H9 (cell line): ENCODE results near the gene ENHO. TPM values are rescaled to one million over a fixed set of nuclear protein-coding genes. Genes with fewer than 3 reads are reported as not detected.
A peak's percentile ranks its signal among the peaks of the same experiment; 100 is the strongest.
"Not testable (repeated sequence)": the region's sequence is repeated elsewhere in the genome, so short reads cannot be mapped to it uniquely, and the experiment has no call there.

Experiments used
- DNase-seq: peaks from one replicate; pipeline ENCODE4 v3.0.0-alpha.2; 2017
- H2AFZ ChIP-seq: one replicate; pipeline ENCODE4 v1.6.1; 2013; ENCODE audit warnings: mild to moderate bottlenecking, low read length, control low read depth, moderate library complexity
- H2AK5ac ChIP-seq: 2 replicates; pipeline ENCODE4 v1.6.1; 2013; ENCODE audit warnings: low read length, control low read depth, mixed read lengths; ENCODE audit not compliant: insufficient read length
- H2BK120ac ChIP-seq: one replicate; pipeline ENCODE4 v1.6.1; 2013; ENCODE audit warnings: low read depth, mild to moderate bottlenecking, low read length, control low read depth, inconsistent platforms; ENCODE audit not compliant: poor library complexity, severe bottlenecking
- H2BK12ac ChIP-seq: 2 replicates; pipeline ENCODE4 v1.6.1; 2013; ENCODE audit warnings: low read length, control low read depth, mixed read lengths, low read depth; ENCODE audit not compliant: insufficient read length
- H2BK15ac ChIP-seq: 2 replicates; pipeline ENCODE4 v1.6.1; 2013; ENCODE audit warnings: low read depth, low read length, control low read depth
- H2BK20ac ChIP-seq: one replicate; pipeline ENCODE4 v1.6.1; 2013; ENCODE audit warnings: low read depth, mild to moderate bottlenecking, low read length, control low read depth, inconsistent platforms; ENCODE audit not compliant: poor library complexity, severe bottlenecking
- H2BK5ac ChIP-seq: 2 replicates; pipeline ENCODE4 v1.6.1; 2013; ENCODE audit warnings: low read length, control low read depth, mixed read lengths; ENCODE audit not compliant: insufficient read length
- H3K14ac ChIP-seq: 2 replicates; pipeline ENCODE4 v1.6.1; 2013; ENCODE audit warnings: low read length, control low read depth; ENCODE audit not compliant: insufficient read depth
- H3K18ac ChIP-seq: 2 replicates; pipeline ENCODE4 v1.6.1; 2013; ENCODE audit warnings: low read depth, mild to moderate bottlenecking, mixed read lengths, low read length, control low read depth; ENCODE audit not compliant: insufficient read length
- H3K23ac ChIP-seq: 2 replicates; pipeline ENCODE4 v1.6.1; 2013; ENCODE audit warnings: low read length, control low read depth, mixed read lengths, low read depth; ENCODE audit not compliant: insufficient read length
- H3K23me2 ChIP-seq: 2 replicates; pipeline ENCODE4 v1.6.1; 2013; ENCODE audit warnings: low read depth, mild to moderate bottlenecking, mixed read lengths, low read length, control low read depth; ENCODE audit not compliant: insufficient read length, poor library complexity, severe bottlenecking
- H3K27ac ChIP-seq: 2 replicates; pipeline ENCODE4 v1.5.1; 2013; ENCODE audit warnings: low read length, control low read depth, mixed read lengths, low read depth; ENCODE audit not compliant: insufficient read length
- H3K27me3 ChIP-seq: 2 replicates; pipeline ENCODE4 v1.6.1; 2013; ENCODE audit warnings: low read length, control low read depth, inconsistent platforms; ENCODE audit not compliant: insufficient read depth
- H3K4ac ChIP-seq: 2 replicates; pipeline ENCODE4 v1.6.1; 2013; ENCODE audit warnings: low read depth, mild to moderate bottlenecking, control low read depth, inconsistent platforms, low read length, moderate library complexity
- H3K4me1 ChIP-seq: 2 replicates; pipeline ENCODE4 v1.6.1; 2013; ENCODE audit warnings: low read length, control low read depth, inconsistent platforms; ENCODE audit not compliant: insufficient read depth
- H3K4me2 ChIP-seq: 2 replicates; pipeline ENCODE4 v1.6.1; 2013; ENCODE audit warnings: low read length, control low read depth, mixed read lengths; ENCODE audit not compliant: insufficient read length, insufficient read depth
- H3K56ac ChIP-seq: 2 replicates; pipeline ENCODE4 v1.6.1; 2013; ENCODE audit warnings: low read depth, mild to moderate bottlenecking, mixed read lengths, low read length, control low read depth; ENCODE audit not compliant: insufficient read length
- H3K79me1 ChIP-seq: 2 replicates; pipeline ENCODE4 v1.6.1; 2013; ENCODE audit warnings: low read depth, mild to moderate bottlenecking, moderate library complexity, low read length, control low read depth, inconsistent platforms; ENCODE audit not compliant: insufficient read depth, poor library complexity, severe bottlenecking
- H3K79me2 ChIP-seq: 2 replicates; pipeline ENCODE4 v1.6.1; 2013; ENCODE audit warnings: low read length, control low read depth, inconsistent platforms; ENCODE audit not compliant: insufficient read depth
- H3K9ac ChIP-seq: 2 replicates; pipeline ENCODE4 v1.6.1; 2013; ENCODE audit warnings: low read length, control low read depth, mixed read lengths; ENCODE audit not compliant: insufficient read length; ENCODE audit errors: extremely low read depth
- H3K9me3 ChIP-seq: one replicate; pipeline ENCODE4 v1.6.1; 2013; ENCODE audit warnings: low read depth, low read length, inconsistent platforms; ENCODE audit not compliant: control insufficient read depth
- H3T11ph ChIP-seq: one replicate; pipeline ENCODE4 v1.6.1; 2013; ENCODE audit warnings: mild to moderate bottlenecking, low read length, control low read depth, inconsistent platforms
- H4K20me1 ChIP-seq: one replicate; pipeline ENCODE4 v1.6.1; 2013; ENCODE audit not compliant: control insufficient read depth, insufficient read length, insufficient read depth
- H4K5ac ChIP-seq: 2 replicates; pipeline ENCODE4 v1.6.1; 2013; ENCODE audit warnings: low read depth, mild to moderate bottlenecking, mixed read lengths, low read length, control low read depth; ENCODE audit not compliant: insufficient read length
- H4K8ac ChIP-seq: replicated peaks from 2 replicates; pipeline ENCODE4 v1.6.1; 2013; ENCODE audit warnings: low read length, control low read depth, mixed read lengths, low read depth; ENCODE audit not compliant: insufficient read length
- H4K91ac ChIP-seq: 2 replicates; pipeline ENCODE4 v1.6.1; 2013; ENCODE audit warnings: low read depth, mild to moderate bottlenecking, moderate library complexity, mixed read lengths, low read length, control low read depth; ENCODE audit not compliant: insufficient read length
- H3K27ac Mint-ChIP-seq, 3 experiments: 2 replicates in 2 of 3; 3 replicates in 1 of 3; pipeline ENCODE4 v1.8.0; 2020 to 2021; ENCODE audit warnings: mixed read lengths in 3 of 3, mild to moderate bottlenecking in 1 of 3, moderate library complexity in 1 of 3
- H3K27me3 Mint-ChIP-seq: 2 replicates; pipeline ENCODE4 v1.8.0; 2021; ENCODE audit warnings: low read depth, mild to moderate bottlenecking, moderate library complexity, mixed read lengths
- H3K36me3 Mint-ChIP-seq, 3 experiments: 2 replicates in 2 of 3; 3 replicates in 1 of 3; pipeline ENCODE4 v1.8.0; 2020 to 2021; ENCODE audit warnings: low read depth in 3 of 3, mixed read lengths in 3 of 3; ENCODE audit not compliant: insufficient read depth in 1 of 3
- H3K4me1 Mint-ChIP-seq, 2 experiments: 2 replicates each; pipeline ENCODE4 v1.8.0; 2020; ENCODE audit warnings: mixed read lengths in 2 of 2
- H3K4me3 Mint-ChIP-seq, 2 experiments: 2 replicates in 1 of 2; 3 replicates in 1 of 2; pipeline ENCODE4 v1.8.0; 2020 to 2021; ENCODE audit warnings: mild to moderate bottlenecking in 2 of 2, mixed read lengths in 2 of 2, moderate library complexity in 1 of 2
- H3K9me3 Mint-ChIP-seq, 2 experiments: 2 replicates in 1 of 2; 3 replicates in 1 of 2; pipeline ENCODE4 v1.8.0; 2020; ENCODE audit warnings: mild to moderate bottlenecking in 2 of 2, mixed read lengths in 2 of 2, moderate library complexity in 1 of 2
- WGBS: extraction: QIAGEN DNeasy Blood & Tissue Kit; methylation state at CpG from one replicate; pipeline ENCODE4 v1.1.7; 2013; ENCODE audit warnings: missing lambda C conversion rate, low lambda C conversion rate, mixed read lengths; ENCODE audit not compliant: insufficient read length; ENCODE audit errors: extremely low coverage; 5-methylcytosine and 5-hydroxymethylcytosine counted together
- total RNA-seq: library from RNA; stranded (reverse); gene quantifications from 2 replicates; pipeline ENCODE4 v1.2.1, GENCODE V29; 2021

Gene ENHO
- total RNA-seq, 1 experiment from 2014 or later, result 14.5 TPM

DNA sequence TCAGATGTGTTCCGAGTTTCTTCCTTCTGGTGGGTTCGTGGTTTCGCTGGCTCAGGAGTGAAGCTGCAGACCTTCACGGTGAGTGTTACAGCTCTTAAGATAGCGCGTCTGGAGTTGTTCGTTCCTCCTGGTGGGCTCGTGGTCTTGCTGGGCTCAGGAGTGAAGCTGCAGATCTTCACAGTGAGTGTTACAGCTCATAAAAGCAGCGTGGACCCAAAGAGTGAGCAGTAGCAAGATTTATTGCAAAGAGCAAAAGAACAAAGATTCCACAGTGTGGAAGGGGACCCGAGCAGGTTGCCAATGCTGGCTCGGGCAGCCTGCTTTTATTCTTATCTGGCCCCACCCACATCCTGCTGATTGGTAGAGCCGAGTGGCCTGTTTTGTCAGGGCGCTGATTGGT is 41.2 kb downstream of the ENHO start:
- H3K23me2 ChIP-seq, H2BK15ac ChIP-seq, H3K14ac ChIP-seq, H3K79me1 ChIP-seq, H3K27me3 ChIP-seq, H2AFZ ChIP-seq, H3K4me3 Mint-ChIP-seq, H3T11ph ChIP-seq, H3K9me3 Mint-ChIP-seq, H3K18ac ChIP-seq, H4K5ac ChIP-seq, DNase-seq, H3K79me2 ChIP-seq, H2BK120ac ChIP-seq, H3K36me3 Mint-ChIP-seq, H4K91ac ChIP-seq, H3K9ac ChIP-seq, H3K4me1 Mint-ChIP-seq, H3K23ac ChIP-seq, H2BK5ac ChIP-seq, H3K56ac ChIP-seq, H4K20me1 ChIP-seq, H2BK12ac ChIP-seq, H4K8ac ChIP-seq, H2AK5ac ChIP-seq, H3K4me1 ChIP-seq, H3K9me3 ChIP-seq, H3K27ac ChIP-seq, H3K4ac ChIP-seq, H3K4me2 ChIP-seq, H2BK20ac ChIP-seq: not testable (repeated sequence)
- Mint-ChIP-seq H3K27ac (peak overlapping the region in 1 of 3 experiments; percentile 66; a peak in 2 of 7 replicates), H3K27me3 (peaks cover 11% of the 10 kb centered on the region)
- whole genome bisulfite sequencing, result no CpG with 5 or more reads among the region's 13 CpGs
